Mesothelial cell of epicardium (in vitro differentiated cells): ENCODE measurements around the gene EXOC4. TPM values are rescaled to one million over a fixed set of nuclear protein-coding genes. Genes with fewer than 3 reads are reported as not detected.

ENCODE experiments used
- DNase-seq, 2 experiments: peaks; one replicate each; pipeline ENCODE4 v3.0.0; 2021; ENCODE audit warnings: low spot score in 2 of 2; ENCODE audit not compliant: unreplicated experiment in 2 of 2
- H3K27ac Mint-ChIP-seq: 2 replicates; pipeline ENCODE4 v1.8.0; 2021; ENCODE audit warnings: mixed read lengths
- H3K27me3 Mint-ChIP-seq: 2 replicates; pipeline ENCODE4 v1.8.0; 2021; ENCODE audit warnings: low read depth, mixed read lengths
- H3K36me3 Mint-ChIP-seq: 2 replicates; pipeline ENCODE4 v1.8.0; 2021; ENCODE audit warnings: mixed read lengths
- H3K4me1 Mint-ChIP-seq: 2 replicates; pipeline ENCODE4 v1.8.0; 2021; ENCODE audit warnings: mixed read lengths
- H3K4me3 Mint-ChIP-seq: 2 replicates; pipeline ENCODE4 v1.8.0; 2021; ENCODE audit warnings: mild to moderate bottlenecking, moderate library complexity, mixed read lengths
- H3K9me3 Mint-ChIP-seq: 2 replicates; pipeline ENCODE4 v1.8.0; 2021; ENCODE audit warnings: mixed read lengths
- CTCF ChIP-seq: fragments of 200-600 bp; sonication (generic); IDR thresholded peaks from one replicate; pipeline ENCODE4 v1.5.0; 2021; ENCODE audit warnings: antibody characterized with exemption; ENCODE audit not compliant: unreplicated experiment
- total RNA-seq: library from RNA; stranded (reverse); gene quantifications from 3 replicates; pipeline ENCODE4 v1.2.1, GENCODE V29; 2021

The EXOC4 gene
- total RNA-seq, 1 donor from 2014 or later: 105 TPM

- Mint-ChIP-seq H3K27me3 (no peaks in the 10 kb centered on the region), H3K4me1 (no peaks in the 10 kb centered on the region), H3K9me3 (peaks cover 4% of the 10 kb centered on the region), H3K4me3 (no peak overlapping the region), H3K27ac (no peak overlapping the region), H3K36me3 (peaks cover 10% of the 10 kb centered on the region)
- DNase-seq: no peak
- TF ChIP-seq CTCF: no peak
Observed at GRCh38 chr7:133484086-133484485, 231.2 kb downstream of the EXOC4 start.

GRCh38 chr7:133489906-133490305 is 237.0 kb downstream of the EXOC4 start:
- Mint-ChIP-seq H3K27me3 (no peaks in the 10 kb centered on the region), H3K27ac (no peak overlapping the region), H3K4me3 (no peak overlapping the region), H3K4me1 (no peaks in the 10 kb centered on the region), H3K9me3 (peaks cover 4% of the 10 kb centered on the region), H3K36me3 (peaks cover 7% of the 10 kb centered on the region)
- TF ChIP-seq CTCF: no peak
- DNase-seq: no peak

DNA sequence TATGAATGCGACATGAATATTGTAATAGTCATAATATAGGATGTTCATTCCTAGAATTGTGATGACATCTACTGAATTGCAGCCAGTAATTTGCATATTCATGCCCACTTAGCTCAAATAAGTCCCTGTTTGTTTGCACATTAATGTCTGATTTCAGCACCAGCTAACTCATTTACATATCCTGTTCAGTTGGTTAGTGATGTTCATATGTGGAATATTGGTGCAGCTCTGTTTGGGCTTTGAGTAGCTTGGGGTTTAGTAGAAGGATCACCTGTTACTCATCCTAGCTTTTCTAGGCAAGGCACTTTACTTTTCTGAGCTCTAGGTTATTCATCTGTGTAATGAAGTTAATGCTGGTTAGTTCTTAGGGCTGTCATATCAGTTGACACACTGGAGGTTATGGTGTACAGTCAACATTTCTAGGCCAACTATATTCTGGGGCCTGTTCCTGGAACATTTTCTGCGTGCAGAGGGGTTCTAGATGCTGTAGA is 238.4 kb downstream of the EXOC4 start:
- Mint-ChIP-seq H3K27ac (no peak overlapping the region), H3K27me3 (no peaks in the 10 kb centered on the region), H3K4me1 (no peaks in the 10 kb centered on the region), H3K36me3 (peaks cover 7% of the 10 kb centered on the region), H3K9me3 (peaks cover 5% of the 10 kb centered on the region), H3K4me3 (no peak overlapping the region)
- no peak for TF ChIP-seq CTCF
- DNase-seq: no peak

DNA sequence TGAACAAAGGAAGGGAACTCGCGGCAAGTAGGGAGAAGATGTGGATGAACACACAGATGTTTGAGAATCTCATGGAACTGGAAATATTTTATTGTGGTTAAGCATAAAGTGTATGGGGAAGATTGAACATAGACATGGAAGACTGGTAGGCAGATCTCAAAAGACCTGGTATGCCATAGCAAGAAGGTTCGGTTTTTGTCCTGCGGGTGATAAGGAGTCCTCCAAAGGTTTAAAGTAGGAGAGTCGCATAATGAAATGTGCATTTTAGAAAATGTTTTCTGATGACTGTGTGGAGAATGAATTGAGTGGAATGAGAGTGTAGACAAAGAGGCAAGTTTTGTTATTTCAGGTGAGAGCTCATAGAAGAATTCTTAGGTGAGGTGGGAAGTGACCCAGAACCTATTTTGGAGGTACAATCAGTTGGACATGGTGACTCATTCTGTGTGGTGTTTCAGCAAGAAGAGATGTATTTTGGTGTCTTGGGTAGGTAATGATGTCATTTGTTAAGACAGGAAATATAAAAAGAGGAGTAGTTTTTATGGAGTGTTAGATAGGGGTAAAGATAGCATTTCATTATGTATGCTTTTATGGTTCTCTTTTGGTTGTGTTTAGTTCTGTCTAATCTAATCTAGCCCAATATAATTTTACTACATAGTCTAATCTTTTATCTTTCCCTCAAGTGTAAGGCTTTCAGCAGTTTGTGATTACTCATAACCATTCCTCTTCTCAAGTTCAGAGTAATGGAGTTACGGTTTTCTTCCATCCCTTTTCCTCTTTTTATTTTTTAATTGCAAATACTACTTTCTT is 239.2 kb downstream of the EXOC4 start:
- TF ChIP-seq CTCF: no peak

DNA sequence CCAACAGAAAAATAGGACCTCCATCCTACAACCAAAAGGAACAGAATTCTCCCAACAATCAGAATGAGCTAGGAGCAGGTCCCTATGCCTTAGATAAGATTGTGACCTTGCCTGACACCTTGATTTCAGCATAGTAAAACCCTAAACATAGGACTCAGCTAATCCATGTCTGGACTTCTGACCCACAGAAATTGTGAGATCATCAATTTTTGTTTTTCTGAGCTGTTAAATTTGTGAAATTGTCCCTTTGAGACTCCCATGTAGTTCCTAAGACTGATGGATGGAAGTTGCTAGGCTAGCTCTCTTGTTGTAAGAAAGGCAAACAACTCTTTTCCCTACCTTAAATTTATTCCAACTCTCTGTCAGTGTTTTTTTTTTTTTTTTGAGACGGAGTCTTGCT is 244.2 kb downstream of the EXOC4 start:
- H3K27me3 Mint-ChIP-seq: no peaks in the 10 kb centered on the region
- no peak overlapping the region for H3K27ac Mint-ChIP-seq
- no peak for TF ChIP-seq CTCF
- peaks cover 9% of the 10 kb centered on the region for H3K9me3 Mint-ChIP-seq
- DNase-seq: no peak
- no peak overlapping the region for H3K4me3 Mint-ChIP-seq
- H3K4me1 Mint-ChIP-seq: peaks cover 8% of the 10 kb centered on the region
- peaks cover 12% of the 10 kb centered on the region for H3K36me3 Mint-ChIP-seq

More for the DNA sequence above, 239.2 kb downstream of the EXOC4 start:
- peaks cover 9% of the 10 kb centered on the region for H3K9me3 Mint-ChIP-seq
- H3K4me1 Mint-ChIP-seq: no peaks in the 10 kb centered on the region
- no peaks in the 10 kb centered on the region for H3K27me3 Mint-ChIP-seq
- H3K27ac Mint-ChIP-seq: no peak overlapping the region
- peaks cover 12% of the 10 kb centered on the region for H3K36me3 Mint-ChIP-seq
- no peak overlapping the region for H3K4me3 Mint-ChIP-seq
- no peak for DNase-seq
